Muscle layer of duodenum (tissue), 2 donors: Measurements from ENCODE around the gene TPP1.
A peak's percentile ranks its signal among the peaks of the same experiment; 100 is the strongest.

Experiments
- H3K27ac ChIP-seq: one replicate; pipeline ENCODE4 v1.7.0; 2013; ENCODE audit warnings: mild to moderate bottlenecking, low read length
- H3K27me3 ChIP-seq: one replicate; pipeline ENCODE4 v1.7.0; 2013; ENCODE audit warnings: low read depth, mild to moderate bottlenecking, control low read depth, low read length
- H3K36me3 ChIP-seq, 2 donors: one replicate each; pipeline ENCODE4 v1.7.0; 2013; ENCODE audit warnings: low read length in 2 of 2, control low read depth in 1 of 2, mild to moderate bottlenecking in 1 of 2; ENCODE audit not compliant: insufficient read depth in 2 of 2, control insufficient read depth in 1 of 2
- H3K4me1 ChIP-seq, 2 donors: one replicate each; pipeline ENCODE4 v1.7.0; 2013; ENCODE audit warnings: low read length in 2 of 2, mild to moderate bottlenecking in 2 of 2, control low read depth in 1 of 2, moderate library complexity in 1 of 2; ENCODE audit not compliant: insufficient read depth in 2 of 2, control insufficient read depth in 1 of 2
- H3K4me3 ChIP-seq, 2 donors: one replicate each; pipeline ENCODE4 v1.7.0; 2013; ENCODE audit warnings: low read length in 2 of 2, low read depth in 1 of 2, mild to moderate bottlenecking in 1 of 2
- H3K9me3 ChIP-seq, 2 donors: one replicate each; pipeline ENCODE4 v1.7.0; 2013; ENCODE audit warnings: low read length in 2 of 2, control low read depth in 1 of 2, mild to moderate bottlenecking in 1 of 2; ENCODE audit not compliant: control insufficient read depth in 1 of 2
- donor health status: healthy.

Gene TPP1

DNA sequence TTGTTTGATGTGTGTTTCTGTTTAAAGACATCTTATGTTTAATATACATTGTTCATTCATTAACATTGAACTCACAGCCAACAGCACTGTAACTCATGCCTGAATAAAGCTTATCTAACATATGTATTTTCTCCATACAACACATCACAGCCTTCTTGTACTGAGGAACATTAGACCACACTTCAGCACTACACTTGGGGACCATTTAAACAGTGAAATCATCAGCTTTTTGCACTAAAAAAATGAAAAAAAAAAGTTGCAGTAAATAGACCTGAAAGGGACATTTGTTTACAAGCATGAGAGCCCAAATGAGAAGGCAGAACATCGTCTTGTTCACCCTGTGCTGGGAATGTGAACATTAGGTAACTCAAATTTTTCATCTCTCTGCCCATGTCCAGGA is 15.3 kb upstream of the TPP1 start:
- no peaks in the 10 kb centered on the region for H3K27me3 ChIP-seq
- H3K4me3 ChIP-seq, result no peak overlapping the region
- peak overlapping the region; percentile 88 for H3K27ac ChIP-seq
- H3K36me3 ChIP-seq, result peaks cover 12 to 44% of the 10 kb centered on the region in 2 donors
- H3K9me3 ChIP-seq, result no peaks in the 10 kb centered on the region
- H3K4me1 ChIP-seq, result peaks cover 24 to 45% of the 10 kb centered on the region in 2 donors

DNA sequence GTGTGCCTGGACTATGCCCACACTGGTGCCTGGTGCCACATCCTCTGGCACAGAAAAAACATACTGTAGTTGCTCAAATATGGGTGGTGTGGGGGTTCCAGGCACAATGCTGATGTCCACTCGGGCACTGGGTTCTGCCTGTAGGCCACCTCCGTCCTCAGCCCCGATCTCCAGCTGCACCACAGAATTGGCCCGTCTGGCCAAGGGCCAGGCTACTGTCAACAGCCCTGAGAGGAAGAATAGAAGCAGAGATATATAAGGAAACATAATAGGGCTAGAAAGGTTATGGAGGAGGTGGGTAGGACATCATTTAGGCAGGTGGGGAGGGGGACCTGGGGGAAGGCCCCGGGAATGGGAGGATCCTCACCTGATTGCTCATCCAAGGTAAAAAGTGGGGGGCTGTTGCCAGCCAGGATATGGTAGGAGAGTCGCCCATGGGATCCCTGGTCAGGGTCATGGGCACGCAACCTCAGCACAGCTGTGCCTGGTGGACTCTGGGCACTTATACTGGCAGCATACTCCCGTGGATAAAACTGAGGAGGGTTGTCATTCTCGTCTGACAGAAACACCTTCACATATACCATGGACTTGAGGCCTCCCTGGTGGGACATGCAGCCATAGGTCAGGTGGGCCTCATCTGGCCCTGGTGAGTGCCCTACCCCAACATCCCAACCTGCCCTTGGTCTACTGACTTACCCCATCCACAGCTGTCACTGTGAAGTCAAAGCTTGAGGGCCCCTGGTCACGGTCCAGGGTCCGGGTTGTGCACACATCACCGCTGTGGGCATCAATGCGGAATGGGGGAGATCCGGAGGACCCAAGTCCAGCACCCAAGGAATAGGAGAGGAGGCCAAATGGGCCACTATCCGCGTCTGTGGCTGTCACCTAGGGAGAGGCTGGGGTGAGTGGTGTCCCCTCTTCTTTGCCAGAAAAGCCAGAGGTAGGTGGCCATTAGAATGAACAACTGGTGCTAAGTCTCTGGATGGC is 14.5 kb upstream of the TPP1 start:
- H3K27ac ChIP-seq, result no peak overlapping the region
- H3K27me3 ChIP-seq, result no peaks in the 10 kb centered on the region
- peaks cover 12 to 51% of the 10 kb centered on the region in 2 donors for H3K36me3 ChIP-seq
- peaks cover 24 to 38% of the 10 kb centered on the region in 2 donors for H3K4me1 ChIP-seq
- no peak overlapping the region for H3K4me3 ChIP-seq
- H3K9me3 ChIP-seq, result no peaks in the 10 kb centered on the region

GRCh38 chr11:6632116-6633073 is 13.2 kb upstream of the TPP1 start:
- Histone ChIP-seq H3K27ac (no peak overlapping the region), H3K4me3 (no peak overlapping the region), H3K4me1 (peaks cover 14 to 25% of the 10 kb centered on the region in 2 donors), H3K9me3 (no peaks in the 10 kb centered on the region), H3K27me3 (no peaks in the 10 kb centered on the region), H3K36me3 (peaks cover 16 to 56% of the 10 kb centered on the region in 2 donors)

DNA sequence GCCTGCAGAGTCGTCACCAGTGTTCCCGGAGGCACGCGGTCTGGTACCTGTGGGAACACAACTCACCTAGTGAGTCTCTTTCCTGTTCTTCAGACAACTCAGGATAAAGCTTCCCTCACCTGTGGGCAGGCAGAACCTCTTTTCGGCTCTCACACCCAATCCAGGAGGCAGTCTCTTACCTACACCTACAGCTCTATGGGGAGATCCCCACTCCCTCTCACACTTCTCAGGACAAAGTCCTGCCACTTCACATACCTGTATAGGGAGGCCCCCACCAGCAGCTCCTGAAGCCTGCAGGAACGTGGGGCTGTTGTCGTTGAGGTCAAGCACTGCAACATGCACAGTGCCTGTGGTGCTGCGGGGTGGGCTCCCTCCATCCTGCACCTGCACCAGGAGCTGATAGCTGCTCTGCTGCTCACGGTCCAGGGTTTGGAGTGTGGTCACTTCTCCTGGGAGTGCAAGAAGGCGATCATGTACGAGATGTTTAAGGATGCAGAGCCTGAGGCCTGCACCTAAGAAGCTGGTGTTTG is 12.2 kb upstream of the TPP1 start:
- peaks cover 12 to 21% of the 10 kb centered on the region in 2 donors for H3K4me1 ChIP-seq
- no peak overlapping the region for H3K27ac ChIP-seq
- H3K4me3 ChIP-seq, result no peak overlapping the region
- H3K36me3 ChIP-seq, result peaks cover 25 to 66% of the 10 kb centered on the region in 2 donors
- H3K9me3 ChIP-seq, result no peaks in the 10 kb centered on the region
- no peaks in the 10 kb centered on the region for H3K27me3 ChIP-seq

DNA sequence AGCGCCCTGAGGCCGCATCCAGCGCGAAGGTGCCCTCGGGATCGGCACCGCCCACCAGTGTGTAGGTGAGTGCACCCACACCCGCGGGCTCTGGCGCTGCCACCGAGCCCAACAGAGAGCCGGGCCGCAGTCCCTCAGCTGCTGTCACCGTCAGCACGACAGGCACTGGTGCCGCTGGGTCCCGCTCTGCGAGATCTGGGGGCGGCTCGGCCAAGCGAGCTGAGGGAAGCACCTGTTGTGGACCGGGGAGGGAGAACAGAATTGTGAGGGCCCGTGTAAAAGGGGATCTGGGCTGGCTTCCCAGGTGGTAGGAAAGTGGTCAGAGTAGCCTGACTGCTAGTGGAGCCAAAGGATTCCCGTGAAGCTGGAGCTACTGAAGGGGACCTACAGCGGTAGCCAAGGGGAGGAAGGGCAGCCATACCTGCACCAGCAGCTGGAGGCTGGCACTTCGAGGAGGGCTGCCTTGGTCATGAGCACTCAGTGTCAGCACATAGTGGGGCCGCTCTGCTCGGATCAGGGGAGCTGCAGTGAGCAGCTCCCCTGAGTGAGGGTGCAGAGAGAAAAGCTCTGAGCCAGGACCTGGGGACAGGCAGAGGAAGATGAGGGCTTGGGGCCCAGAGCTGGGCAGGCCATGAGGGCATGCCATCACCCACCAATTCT is 11.5 kb upstream of the TPP1 start:
- H3K4me3 ChIP-seq, result no peak overlapping the region
- H3K4me1 ChIP-seq, result peaks cover 11 to 14% of the 10 kb centered on the region in 2 donors
- no peaks in the 10 kb centered on the region for H3K9me3 ChIP-seq
- no peaks in the 10 kb centered on the region for H3K27me3 ChIP-seq
- H3K36me3 ChIP-seq, result peaks cover 32 to 73% of the 10 kb centered on the region in 2 donors
- no peak overlapping the region for H3K27ac ChIP-seq

- no peak overlapping the region for H3K27ac ChIP-seq
- H3K4me3 ChIP-seq, result no peak overlapping the region
- H3K36me3 ChIP-seq, result peaks cover 39 to 80% of the 10 kb centered on the region in 2 donors
- no peaks in the 10 kb centered on the region for H3K27me3 ChIP-seq
- no peaks in the 10 kb centered on the region for H3K9me3 ChIP-seq
- peaks cover 4 to 7% of the 10 kb centered on the region in 2 donors for H3K4me1 ChIP-seq
Measured at GRCh38 chr11:6629892-6630631, 10.8 kb upstream of the TPP1 start.

GRCh38 chr11:6629573-6629891 is 10.3 kb upstream of the TPP1 start:
- no peak overlapping the region for H3K4me3 ChIP-seq
- H3K4me1 ChIP-seq, result peaks cover 0 to 2% of the 10 kb centered on the region in 2 donors
- H3K36me3 ChIP-seq, result peaks cover 44 to 85% of the 10 kb centered on the region in 2 donors
- H3K9me3 ChIP-seq, result no peaks in the 10 kb centered on the region
- H3K27ac ChIP-seq, result no peak overlapping the region
- H3K27me3 ChIP-seq, result no peaks in the 10 kb centered on the region

DNA sequence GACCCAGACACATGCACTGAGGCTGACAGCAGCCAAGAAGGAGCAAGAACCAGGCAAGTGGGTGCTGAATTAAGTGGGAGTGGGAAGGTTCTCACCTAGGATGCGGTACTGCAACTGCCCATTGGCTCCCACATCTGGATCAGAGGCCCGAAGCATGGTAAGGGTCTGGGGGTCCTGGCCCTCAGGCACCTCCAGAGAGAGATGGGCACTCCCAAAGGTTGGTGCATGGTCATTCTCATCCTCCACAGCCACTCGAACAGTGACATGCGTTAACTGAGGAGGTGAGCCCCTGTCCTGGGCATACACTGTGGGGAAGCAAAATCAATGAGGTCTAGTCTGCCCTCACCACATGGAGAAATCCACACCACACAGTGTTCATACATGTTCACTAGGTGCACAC is 9.3 kb upstream of the TPP1 start:
- Histone ChIP-seq H3K4me3 (no peak overlapping the region), H3K27me3 (no peaks in the 10 kb centered on the region), H3K4me1 (no peaks in the 10 kb centered on the region), H3K27ac (no peak overlapping the region), H3K9me3 (no peaks in the 10 kb centered on the region), H3K36me3 (peaks cover 47 to 88% of the 10 kb centered on the region in 2 donors)

DNA sequence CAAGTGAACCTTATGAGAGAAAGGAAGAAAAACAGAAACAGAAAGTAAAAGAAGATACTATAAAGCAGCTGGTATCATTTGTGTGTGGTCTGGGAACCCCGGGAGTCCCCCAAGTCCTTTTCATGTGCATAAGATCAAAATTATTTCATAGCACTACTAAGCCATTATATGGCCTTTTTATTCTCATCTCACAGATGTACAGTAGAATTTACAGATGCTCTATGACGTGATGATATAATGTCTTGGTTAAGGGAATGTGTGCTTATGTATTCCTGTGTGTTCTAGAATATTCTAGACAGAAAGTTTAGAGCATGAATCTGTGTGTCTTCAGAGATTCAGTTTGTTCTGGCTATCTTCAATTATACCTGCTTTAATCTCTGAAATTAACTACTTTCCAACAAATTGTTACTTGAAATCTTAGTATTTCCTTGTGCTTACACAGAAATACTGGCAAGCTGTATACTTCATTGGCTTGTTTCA is 8.6 kb upstream of the TPP1 start:
- peaks cover 43 to 88% of the 10 kb centered on the region in 2 donors for H3K36me3 ChIP-seq
- no peak overlapping the region for H3K4me3 ChIP-seq
- no peak overlapping the region for H3K27ac ChIP-seq
- no peaks in the 10 kb centered on the region for H3K4me1 ChIP-seq
- no peaks in the 10 kb centered on the region for H3K27me3 ChIP-seq
- no peaks in the 10 kb centered on the region for H3K9me3 ChIP-seq
